Measurements from ENCODE around the gene ABI1. TPM values are rescaled to one million over a fixed set of nuclear protein-coding genes. Genes with fewer than 3 reads are reported as not detected.
A peak's percentile ranks its signal among the peaks of the same experiment; 100 is the strongest.

ABI1 gene
- total and polyA plus RNA-seq, 2 of the 4 experiments (the other 2 are of a cell fraction) = 49.6 to 71.3 TPM

GRCh38 chr10:26780106-26780792 lies 80.5 kb downstream of the ABI1 start:
- Histone ChIP-seq H3K14ac (replicated peaks; ENCODE audit: low read depth, low read length) (no peak overlapping the region), H3K4ac (ENCODE audit: low read depth, low read length) (no peak overlapping the region), H3K18ac (ENCODE audit: low read depth, low read length) (no peak overlapping the region), H2BK20ac (ENCODE audit: low read depth, low read length) (0 out of 2 replicates have a peak overlapping the region, but pooled peaks have one; percentile 6), H3K9ac (ENCODE audit: low read depth, low read length) (no peak overlapping the region), H3K27ac (ENCODE audit: insufficient read depth, low read length) (no peak overlapping the region), H3K56ac (ENCODE audit: extremely low read depth, insufficient read depth, low read length) (no peak overlapping the region), H2BK120ac (ENCODE audit: low read depth, low read length) (no peak overlapping the region), H2BK15ac (ENCODE audit: low read depth, low read length) (no peak overlapping the region), H2AFZ (replicated peaks; ENCODE audit: low read length, poor library complexity) (no peak overlapping the region), H3K23ac (ENCODE audit: low read depth, low read length) (no peak overlapping the region), H3K36me3 (ENCODE audit: control insufficient read depth, insufficient read depth, low read length) (no peaks in the 10 kb centered on the region), H3K79me1 (ENCODE audit: low read depth in 1 of 2, low read length in 2 of 2) (peaks cover 42 to 81% of the 10 kb centered on the region in 2 experiments), H2AK9ac (replicated peaks; ENCODE audit: low read depth, low read length, poor library complexity) (no peak overlapping the region), H4K5ac (ENCODE audit: low read depth, low read length) (no peak overlapping the region), H2BK5ac (ENCODE audit: low read depth, low read length, poor library complexity, severe bottlenecking) (no peak overlapping the region), H3K4me3 (ENCODE audit: insufficient read depth, low read depth, low read length) (no peak overlapping the region), H3K4me2 (ENCODE audit: low read depth, low read length) (no peak overlapping the region), H3K9me1 (ENCODE audit: insufficient read depth, low read length) (peaks cover 17% of the 10 kb centered on the region), H4K8ac (ENCODE audit: low read depth in 2 of 2, low read length in 2 of 2) (no peak overlapping the region), H4K91ac (ENCODE audit: insufficient read depth, low read depth, low read length) (no peak overlapping the region), H4K20me1 (ENCODE audit: insufficient read depth, low read length) (peaks cover 25% of the 10 kb centered on the region), H3K4me1 (ENCODE audit: control insufficient read depth, insufficient read depth, low read length) (peaks cover 8% of the 10 kb centered on the region), H3K27me3 (ENCODE audit: control insufficient read depth, insufficient read depth, low read length) (no peaks in the 10 kb centered on the region), H3K9me3 (ENCODE audit: control insufficient read depth, insufficient read depth, low read length) (no peaks in the 10 kb centered on the region), H2AK5ac (ENCODE audit: low read depth, low read length) (no peak overlapping the region)
- POLR2A ChIA-PET (ENCODE audit: unreplicated experiment) = no interaction called here
- in situ Hi-C loops (cut with MboI; ENCODE audit: low sequenced_read_pairs) (no loop called here), dilution Hi-C loops (cut with HindIII; ENCODE audit: low sequenced_read_pairs, unreplicated experiment) (no loop called here), intact Hi-C loops (cut with micrococcal nuclease) (loop anchor here (5.0 kb wide), 1 partner anchor 37 kb away; no protein-coding TSS in a partner anchor)
- no peak for DNase-seq
- no CpG with 5 or more reads among the region's 8 CpGs for WGBS, 2 experiments (ENCODE audit: extremely low coverage in 2 of 2, insufficient read length in 1 of 2)
- ATAC-seq (ENCODE audit: low read depth) = no peak
- TF ChIP-seq POLR2A (IDR thresholded peaks at IDR 0.05; ENCODE audit: low read depth, low read length) = no peak
- TF ChIP-seq MXI1 (IDR thresholded peaks at IDR 0.05; ENCODE audit: borderline replicate concordance, low read depth, low read length) = no peak
- TF ChIP-seq CTCF (conservative IDR thresholded peaks at IDR 0.05; ENCODE audit: low read depth, low read length) = no peak
- TF ChIP-seq USF2 (IDR thresholded peaks at IDR 0.05; ENCODE audit: low read depth, low read length) = no peak
- no peak for TF ChIP-seq RCOR1 (IDR thresholded peaks at IDR 0.05; ENCODE audit: insufficient replicate concordance, low read length)
- TF ChIP-seq MAZ (IDR thresholded peaks at IDR 0.05; ENCODE audit: borderline replicate concordance, low read depth, low read length) = no peak
- TF ChIP-seq BHLHE40 (IDR thresholded peaks at IDR 0.05; ENCODE audit: low read depth, low read length) = no peak
- no peak for TF ChIP-seq CHD1 (IDR thresholded peaks at IDR 0.05; ENCODE audit: low read depth, low read length)
- no peak for TF ChIP-seq NFE2L2 (IDR thresholded peaks at IDR 0.05; ENCODE audit: low read depth, low read length)
- TF ChIP-seq FOS (IDR thresholded peaks at IDR 0.05; ENCODE audit: low read depth, low read length) = no peak
- TF ChIP-seq ELK1 (IDR thresholded peaks at IDR 0.05; ENCODE audit: borderline replicate concordance, low read depth, low read length) = no peak
- no peak for TF ChIP-seq CEBPB (IDR thresholded peaks at IDR 0.05; ENCODE audit: low read depth, low read length)
- no peak for TF ChIP-seq SMC3 (IDR thresholded peaks at IDR 0.05; ENCODE audit: low read depth, low read length)
- TF ChIP-seq RAD21 (IDR thresholded peaks at IDR 0.05; ENCODE audit: low read length) = no peak
- no peak for TF ChIP-seq MAFK (IDR thresholded peaks at IDR 0.05; ENCODE audit: low read depth, low read length)
- no peak for TF ChIP-seq RFX5 (IDR thresholded peaks at IDR 0.05; ENCODE audit: low read depth, low read length)
- CTCF ChIA-PET = interaction anchor here (1.0 to 2.9 kb wide), 2 partner anchors 17 to 54 kb away, joined by 3 to 10 read pairs; no protein-coding TSS in a partner anchor
- no TSS peak for BruUV-seq (replicated peaks)
